Hepatocyte (in vitro differentiated cells): ENCODE measurements around the gene TTC9B.

Experiments
- CTCF ChIP-seq: fragments of 200-600 bp; sonication (generic); IDR thresholded peaks from 2 replicates; pipeline ENCODE4 v1.5.1; 2016; ENCODE audit warnings: antibody characterized with exemption, mild to moderate bottlenecking; ENCODE audit not compliant: poor library complexity
- EZH2 ChIP-seq: fragments of 200-600 bp; sonication (generic); IDR thresholded peaks from 2 replicates; pipeline ENCODE4 v1.6.1; 2016; ENCODE audit warnings: antibody characterized with exemption, mild to moderate bottlenecking, borderline replicate concordance
- EZH2phosphoT487 ChIP-seq: fragments of 200-600 bp; sonication (generic); IDR thresholded peaks from one replicate; pipeline ENCODE4 v1.6.1; 2018; ENCODE audit warnings: antibody characterized with exemption, mild to moderate bottlenecking, low read depth, moderate library complexity; ENCODE audit not compliant: unreplicated experiment, severe bottlenecking

- TF ChIP-seq CTCF (no peak), EZH2phosphoT487 (no peak), EZH2 (no peak)
Observed at GRCh38 chr19:40216013-40216776, 2.0 kb downstream of the TTC9B start.
